ENCODE results near the gene EHD1. TPM values are rescaled to one million over a fixed set of nuclear protein-coding genes. Genes with fewer than 3 reads are reported as not detected.

EHD1 gene
- total RNA-seq, 1 experiment from 2014 or later = 92.8 TPM

GRCh38 chr11:64894070-64894811, 15.8 kb upstream of the EHD1 start:
- Mint-ChIP-seq H3K9me3 (ENCODE audit: low read depth, unreplicated experiment) (no peaks in the 10 kb centered on the region), H3K27me3 (ENCODE audit: unreplicated experiment) (no peaks in the 10 kb centered on the region), H3K36me3 (ENCODE audit: insufficient read depth, unreplicated experiment) (peaks cover 62% of the 10 kb centered on the region), H3K4me1 (ENCODE audit: low read depth, unreplicated experiment) (peaks cover 32% of the 10 kb centered on the region), H3K4me3 (ENCODE audit: low read depth, unreplicated experiment) (peak overlapping the region; percentile 7), H3K27ac (ENCODE audit: unreplicated experiment) (no peak overlapping the region)
- peak; percentile 87 for TF ChIP-seq CTCF (IDR thresholded peaks at IDR 0.05; ENCODE audit: unreplicated experiment)
- CTCF ChIA-PET = interaction anchor here (1.0 to 3.5 kb wide), 3 partner anchors 25 to 85 kb away, joined by 3 to 25 read pairs (median 3); no protein-coding TSS in a partner anchor
- DNase-seq = peak; percentile 93
- intact Hi-C loops (cut with micrococcal nuclease; ENCODE audit: unreplicated experiment) = loop anchor here (2.0 kb wide), 1 partner anchor 39 kb away; no protein-coding TSS in a partner anchor
- BruUV-seq (replicated peaks) = no TSS peak

DNA sequence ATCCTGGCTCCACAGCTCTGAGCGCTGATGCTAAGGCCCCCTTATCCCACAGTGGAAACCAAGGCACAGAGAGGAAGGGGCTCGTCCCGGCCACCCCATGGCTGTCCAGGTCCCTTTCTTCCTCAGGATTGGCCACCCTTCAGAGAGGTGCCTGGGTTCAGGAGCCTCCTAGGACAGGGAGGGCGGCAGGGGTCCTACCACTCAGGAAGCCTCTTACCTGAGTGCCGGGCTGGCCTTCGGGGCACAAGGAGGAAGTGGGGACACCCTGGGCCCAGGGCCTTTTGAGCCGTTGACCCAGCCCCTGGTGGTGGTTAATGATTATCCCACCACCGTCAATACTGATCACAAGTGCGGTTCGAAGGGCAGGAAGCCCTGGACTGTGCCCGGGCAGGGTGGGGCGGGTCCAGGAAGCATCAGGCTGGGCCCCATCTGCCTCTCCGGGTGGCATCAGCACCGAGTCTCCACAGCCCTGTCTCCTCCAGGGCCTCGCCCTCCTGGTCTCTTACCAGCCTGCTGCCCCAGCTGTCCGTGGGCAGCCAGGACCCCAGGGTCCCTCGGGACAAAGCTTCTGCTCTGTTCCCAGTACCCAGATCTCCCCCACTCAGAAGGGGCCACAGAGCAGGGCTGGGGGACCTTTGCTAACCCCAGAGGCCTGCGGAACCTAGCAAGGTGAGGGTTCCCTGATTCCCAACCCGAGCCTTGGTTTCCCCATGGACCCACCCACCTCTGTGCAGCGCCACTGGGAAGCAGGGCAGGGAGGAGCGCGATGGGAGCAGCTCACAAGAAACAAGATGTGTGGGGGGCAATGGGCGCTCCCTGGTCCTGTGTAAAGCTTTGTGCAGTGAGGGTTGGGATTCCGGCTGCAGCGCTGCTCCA, 15.0 kb upstream of the EHD1 start:
- H3K27ac Mint-ChIP-seq (ENCODE audit: unreplicated experiment) = peak overlapping the region; percentile 20
- peaks cover 38% of the 10 kb centered on the region for H3K4me1 Mint-ChIP-seq (ENCODE audit: low read depth, unreplicated experiment)
- no peaks in the 10 kb centered on the region for H3K9me3 Mint-ChIP-seq (ENCODE audit: low read depth, unreplicated experiment)
- TF ChIP-seq CTCF (IDR thresholded peaks at IDR 0.05; ENCODE audit: unreplicated experiment) = no peak
- no TSS peak for BruUV-seq (replicated peaks)
- no peaks in the 10 kb centered on the region for H3K27me3 Mint-ChIP-seq (ENCODE audit: unreplicated experiment)
- H3K36me3 Mint-ChIP-seq (ENCODE audit: insufficient read depth, unreplicated experiment) = peaks cover 65% of the 10 kb centered on the region
- CTCF ChIA-PET = interaction anchor here (1.0 to 3.5 kb wide), 4 partner anchors 24 to 84 kb away, joined by 3 to 25 read pairs (median 4); no protein-coding TSS in a partner anchor
- intact Hi-C loops (cut with micrococcal nuclease; ENCODE audit: unreplicated experiment) = loop anchor here (2.0 kb wide), 1 partner anchor 39 kb away; no protein-coding TSS in a partner anchor
- DNase-seq = peak; percentile 81
- H3K4me3 Mint-ChIP-seq (ENCODE audit: low read depth, unreplicated experiment) = peak overlapping the region; percentile 80

DNA sequence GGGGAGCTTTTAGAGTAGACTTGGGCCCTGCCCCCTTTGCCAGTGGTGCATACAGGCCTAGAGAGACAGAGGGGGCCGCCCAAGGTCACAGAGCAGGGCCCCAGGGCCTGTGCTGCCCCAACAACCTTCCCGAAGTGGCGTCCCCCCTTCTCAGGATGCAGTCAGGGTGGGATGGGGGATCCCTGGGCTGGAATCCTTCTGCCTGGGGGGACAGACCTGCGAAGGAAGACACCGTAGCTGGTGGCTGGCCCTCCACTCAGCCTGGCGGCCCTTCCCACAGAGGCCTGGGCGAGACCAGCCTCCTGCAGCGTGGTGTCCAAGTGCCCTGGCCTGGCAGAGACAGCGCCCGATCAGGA, 14.4 kb upstream of the EHD1 start:
- Mint-ChIP-seq H3K9me3 (ENCODE audit: low read depth, unreplicated experiment) (no peaks in the 10 kb centered on the region), H3K27ac (ENCODE audit: unreplicated experiment) (no peak overlapping the region), H3K4me1 (ENCODE audit: low read depth, unreplicated experiment) (peaks cover 44% of the 10 kb centered on the region), H3K27me3 (ENCODE audit: unreplicated experiment) (no peaks in the 10 kb centered on the region), H3K4me3 (ENCODE audit: low read depth, unreplicated experiment) (peak overlapping the region; percentile 80), H3K36me3 (ENCODE audit: insufficient read depth, unreplicated experiment) (peaks cover 70% of the 10 kb centered on the region)
- no peak for DNase-seq
- intact Hi-C loops (cut with micrococcal nuclease; ENCODE audit: unreplicated experiment) = no loop called here
- CTCF ChIA-PET = interaction anchor here (1.6 to 3.5 kb wide), 2 partner anchors 38 to 45 kb away, joined by 5 to 25 read pairs; no protein-coding TSS in a partner anchor
- TSS peak; percentile 54 for BruUV-seq (replicated peaks)
- no peak for TF ChIP-seq CTCF (IDR thresholded peaks at IDR 0.05; ENCODE audit: unreplicated experiment)

DNA sequence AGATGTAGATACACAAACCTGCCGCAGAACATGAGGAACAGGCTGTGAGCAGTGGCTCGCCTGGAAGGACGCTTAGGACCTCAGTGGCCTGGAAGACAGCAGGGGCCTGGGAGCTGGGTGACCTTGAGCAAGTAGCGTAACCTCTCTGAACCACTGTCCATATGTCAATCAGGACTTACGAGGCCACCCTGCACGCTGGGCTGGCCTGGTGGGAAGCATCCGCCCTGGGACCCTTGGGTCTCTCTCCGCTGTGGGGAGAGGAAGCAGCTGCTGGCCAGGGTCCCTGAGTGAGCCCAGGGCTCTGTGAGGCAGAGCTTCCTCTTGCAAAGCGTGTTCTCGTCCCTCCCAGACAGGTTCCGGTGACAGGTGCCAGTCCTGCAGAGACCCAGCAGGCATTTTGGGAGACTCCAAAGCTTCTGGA, 14.0 kb upstream of the EHD1 start:
- no peak for TF ChIP-seq CTCF (IDR thresholded peaks at IDR 0.05; ENCODE audit: unreplicated experiment)
- H3K9me3 Mint-ChIP-seq (ENCODE audit: low read depth, unreplicated experiment) = no peaks in the 10 kb centered on the region
- H3K4me3 Mint-ChIP-seq (ENCODE audit: low read depth, unreplicated experiment) = peak overlapping the region; percentile 80
- DNase-seq = no peak
- peaks cover 48% of the 10 kb centered on the region for H3K4me1 Mint-ChIP-seq (ENCODE audit: low read depth, unreplicated experiment)
- CTCF ChIA-PET = interaction anchor here (0.6 to 3.5 kb wide), 3 partner anchors 13 to 45 kb away, joined by 5 to 25 read pairs (median 11); no protein-coding TSS in a partner anchor
- BruUV-seq (replicated peaks) = no TSS peak
- H3K27ac Mint-ChIP-seq (ENCODE audit: unreplicated experiment) = peak overlapping the region; percentile 86
- intact Hi-C loops (cut with micrococcal nuclease; ENCODE audit: unreplicated experiment) = no loop called here
- peaks cover 74% of the 10 kb centered on the region for H3K36me3 Mint-ChIP-seq (ENCODE audit: insufficient read depth, unreplicated experiment)
- H3K27me3 Mint-ChIP-seq (ENCODE audit: unreplicated experiment) = no peaks in the 10 kb centered on the region
